H1 (cell line): ENCODE data around the gene ETV7. TPM values are rescaled to one million over a fixed set of nuclear protein-coding genes. Genes with fewer than 3 reads are reported as not detected.
A peak's percentile ranks its signal among the peaks of the same experiment; 100 is the strongest.

Experiments used
- CTCF ChIA-PET: fragments of 300-600 bp; sonication (Branson Sonifier 250); formaldehyde crosslinking; loops from one replicate; lab custom pipeline; 2021; ENCODE audit not compliant: partially characterized antibody; lab: Charles Lee
- POLR2A ChIA-PET: fragments of 300-600 bp; sonication (Branson Sonifier 250); formaldehyde crosslinking; loops from one replicate; lab custom pipeline; 2021; ENCODE audit warnings: inconsistent platforms; ENCODE audit not compliant: partially characterized antibody; lab: Charles Lee
- DNase-seq, 2 experiments: peaks; one replicate each; pipeline versions ENCODE4 v3.0.0 to v3.0.0-alpha.2; 2010 to 2022; ENCODE audit warnings: low spot score in 2 of 2, low read depth in 1 of 2, mixed read lengths in 1 of 2
- FAIRE-seq: peaks from 2 replicates; lab custom pipeline; 2011; peaks lifted over from hg19 to GRCh38; lab: Jason Lieb, UNC
- H2AFZ ChIP-seq: 2 replicates; pipeline ENCODE4 v1.8.1; 2012; ENCODE audit warnings: low read length, inconsistent platforms
- H2AK5ac ChIP-seq: 2 replicates; pipeline ENCODE4 v1.6.1; 2013; ENCODE audit warnings: low read depth, low read length
- H2BK120ac ChIP-seq: replicated peaks from 2 replicates; pipeline ENCODE3; 2013; ENCODE audit warnings: low read depth, low read length, inconsistent platforms
- H2BK12ac ChIP-seq: 2 replicates; pipeline ENCODE4 v1.6.1; 2013; ENCODE audit warnings: low read depth, low read length
- H2BK15ac ChIP-seq: 2 replicates; pipeline ENCODE4 v1.6.1; 2013; ENCODE audit warnings: low read length
- H2BK20ac ChIP-seq: 2 replicates; pipeline ENCODE4 v1.6.1; 2013; ENCODE audit warnings: low read length
- H2BK5ac ChIP-seq: 2 replicates; pipeline ENCODE4 v1.6.1; 2013; ENCODE audit warnings: low read depth, low read length
- H3K14ac ChIP-seq: 2 replicates; pipeline ENCODE4 v1.6.1; 2013; ENCODE audit warnings: inconsistent platforms; ENCODE audit not compliant: insufficient read length
- H3K18ac ChIP-seq: 2 replicates; pipeline ENCODE4 v1.6.1; 2013; ENCODE audit warnings: low read length; ENCODE audit errors: extremely low read depth
- H3K23ac ChIP-seq: 2 replicates; pipeline ENCODE4 v1.6.1; 2013; ENCODE audit warnings: inconsistent platforms; ENCODE audit not compliant: insufficient read length
- H3K23me2 ChIP-seq: 2 replicates; pipeline ENCODE4 v1.6.1; 2013; ENCODE audit warnings: low read depth, low read length
- H3K27ac ChIP-seq: 2 replicates; pipeline ENCODE4 v1.6.1; 2011; ENCODE audit warnings: low read depth, low read length, inconsistent platforms
- H3K27me3 ChIP-seq, 4 experiments: replicated peaks in 1 of 4; 1 replicate in 1 of 4; 2 replicates in 3 of 4; pipeline versions ENCODE4 v1.6.1 to v1.8.1; 2011 to 2013; ENCODE audit warnings: low read length in 3 of 4, mild to moderate bottlenecking in 3 of 4, inconsistent platforms in 2 of 4, mixed read lengths in 2 of 4, moderate library complexity in 1 of 4; ENCODE audit not compliant: control insufficient read depth in 3 of 4, insufficient read depth in 3 of 4; ENCODE audit errors: extremely low read depth in 1 of 4
- H3K36me3 ChIP-seq, 4 experiments: 2 replicates each; pipeline versions ENCODE4 v1.6.1 to v1.8.1; 2011 to 2013; ENCODE audit warnings: mild to moderate bottlenecking in 4 of 4, low read length in 3 of 4, moderate library complexity in 2 of 4, control low read depth in 1 of 4, inconsistent platforms in 1 of 4; ENCODE audit not compliant: insufficient read depth in 4 of 4, control insufficient read depth in 2 of 4
- H3K4ac ChIP-seq: replicated peaks from 2 replicates; pipeline ENCODE3; 2013; ENCODE audit warnings: low read length, low read depth, mixed read lengths, inconsistent platforms; ENCODE audit not compliant: insufficient read length
- H3K4me1 ChIP-seq, 4 experiments: replicated peaks in 1 of 4; 1 replicate in 1 of 4; 2 replicates in 3 of 4; pipeline versions ENCODE4 v1.6.1 to v1.8.1; 2011 to 2013; ENCODE audit warnings: low read length in 3 of 4, inconsistent platforms in 2 of 4, mixed read lengths in 1 of 4; ENCODE audit not compliant: insufficient read depth in 4 of 4, control insufficient read depth in 3 of 4
- H3K4me2 ChIP-seq, 2 experiments: 2 replicates each; pipeline versions ENCODE4 v1.6.1 to v1.8.1; 2011 to 2013; ENCODE audit warnings: low read depth in 2 of 2, low read length in 2 of 2, control low read depth in 1 of 2, inconsistent platforms in 1 of 2, mild to moderate bottlenecking in 1 of 2; ENCODE audit not compliant: insufficient read depth in 1 of 2
- H3K4me3 ChIP-seq, 4 experiments: fragments of 200-600, 300-600 bp in 1 of 4; sonication (generic), shearing (Covaris generic), sonication (Bioruptor Twin) in 1 of 4; 2 replicates each; pipeline versions ENCODE4 v1.5.1 to v1.8.1; 2011 to 2016; ENCODE audit warnings: low read length in 4 of 4, low read depth in 3 of 4, control low read depth in 2 of 4, inconsistent platforms in 2 of 4, mild to moderate bottlenecking in 2 of 4, mixed read lengths in 1 of 4, moderate library complexity in 1 of 4; ENCODE audit not compliant: insufficient read depth in 2 of 4; ENCODE audit errors: extremely low read depth in 1 of 4
- H3K56ac ChIP-seq: replicated peaks from 2 replicates; pipeline ENCODE3; 2013; ENCODE audit warnings: low read depth, mild to moderate bottlenecking, mixed read lengths, low read length, inconsistent platforms; ENCODE audit not compliant: insufficient read length
- H3K79me1 ChIP-seq: 2 replicates; pipeline ENCODE4 v1.6.1; 2013; ENCODE audit warnings: low read depth, low read length, control low read depth
- H3K79me2 ChIP-seq, 2 experiments: 2 replicates each; pipeline versions ENCODE4 v1.6.1 to v1.8.1; 2012 to 2013; ENCODE audit warnings: low read length in 2 of 2, mild to moderate bottlenecking in 2 of 2, inconsistent platforms in 1 of 2; ENCODE audit not compliant: insufficient read depth in 2 of 2, control insufficient read depth in 1 of 2
- H3K9ac ChIP-seq, 4 experiments: replicated peaks in 1 of 4; 1 replicate in 1 of 4; 2 replicates in 3 of 4; pipeline versions ENCODE4 v1.6.1 to v1.8.1; 2011 to 2013; ENCODE audit warnings: low read depth in 3 of 4, low read length in 3 of 4, control low read depth in 2 of 4, mild to moderate bottlenecking in 2 of 4, moderate library complexity in 2 of 4, inconsistent platforms in 1 of 4; ENCODE audit errors: extremely low read depth in 1 of 4
- H3K9me3 ChIP-seq, 2 experiments: 2 replicates each; pipeline versions ENCODE4 v1.6.1 to v1.8.1; 2012 to 2013; ENCODE audit warnings: mild to moderate bottlenecking in 2 of 2, moderate library complexity in 2 of 2, control low read depth in 1 of 2, inconsistent platforms in 1 of 2, low read depth in 1 of 2, low read length in 1 of 2, mixed read lengths in 1 of 2; ENCODE audit not compliant: insufficient read depth in 2 of 2
- H4K20me1 ChIP-seq, 2 experiments: replicated peaks in 1 of 2; 2 replicates each; pipeline versions ENCODE3 to v1.8.1; 2011 to 2013; ENCODE audit warnings: inconsistent platforms in 2 of 2, low read length in 2 of 2, mild to moderate bottlenecking in 1 of 2; ENCODE audit not compliant: insufficient read depth in 2 of 2, control insufficient read depth in 1 of 2
- H4K5ac ChIP-seq: 2 replicates; pipeline ENCODE4 v1.6.1; 2013; ENCODE audit warnings: low read length, low read depth, mixed read lengths, inconsistent platforms; ENCODE audit not compliant: insufficient read length
- H4K8ac ChIP-seq: 2 replicates; pipeline ENCODE4 v1.8.0; 2013; ENCODE audit warnings: mild to moderate bottlenecking, moderate library complexity, low read length, inconsistent platforms; ENCODE audit not compliant: insufficient read depth; ENCODE audit errors: extremely low read depth
- H4K91ac ChIP-seq: replicated peaks from 2 replicates; pipeline ENCODE3; 2013; ENCODE audit warnings: low read length, mixed read lengths, inconsistent platforms; ENCODE audit not compliant: insufficient read length
- ATF2 ChIP-seq: IDR thresholded peaks from 2 replicates; pipeline ENCODE4 v1.6.1; 2012; ENCODE audit warnings: low read length, inconsistent platforms
- BACH1 ChIP-seq: IDR thresholded peaks from 2 replicates; pipeline ENCODE4 v1.6.1; 2012; ENCODE audit warnings: low read length, improper control_type of control experiment
- BCL11A ChIP-seq, 2 experiments: IDR thresholded peaks; one replicate each; pipeline ENCODE4 v1.6.1; 2011; ENCODE audit warnings: low read depth in 2 of 2, low read length in 2 of 2, mild to moderate bottlenecking in 2 of 2
- POLR2AphosphoS5 ChIP-seq: IDR thresholded peaks from 2 replicates; pipeline ENCODE4 v1.6.1; 2011; ENCODE audit warnings: low read depth, low read length
- TBP ChIP-seq: IDR thresholded peaks from 2 replicates; pipeline ENCODE4 v1.6.1; 2011; ENCODE audit warnings: low read depth, low read length, improper control_type of control experiment
- WGBS, 2 experiments: shearing (Covaris generic) in 1 of 2; methylation state at CpG; one replicate each; pipeline versions ENCODE4 v1.1.6 to v1.1.7; 2013 to 2015; ENCODE audit warnings: low lambda C conversion rate in 2 of 2, mixed read lengths in 2 of 2, inconsistent platforms in 1 of 2, low coverage in 1 of 2, missing lambda C conversion rate in 1 of 2; ENCODE audit not compliant: insufficient replicate concordance in 2 of 2, insufficient coverage in 1 of 2, insufficient read length in 1 of 2; ENCODE audit errors: extremely low coverage in 1 of 2, missing lambda C conversion rate in 1 of 2; 5-methylcytosine and 5-hydroxymethylcytosine counted together
- polyA plus RNA-seq, 7 experiments: library from polyadenylated mRNA; depleted of rRNA in 3 of 7; stranded (reverse) in 5 of 7; unstranded in 2 of 7; fragments of >200 nt in 5 of 7; fragments of 200-250 nt in 2 of 7; gene quantifications; 1 replicate in 5 of 7; 2 replicates in 1 of 7; 4 replicates in 1 of 7; pipeline versions ENCODE4 v1.2.1 to v1.2.3, GENCODE V29; 2011 to 2013; ENCODE audit warnings: missing spikeins in 2 of 7, mixed read lengths in 2 of 7
- total RNA-seq: library from RNA; stranded (reverse); fragmentation: NEBNext Ultra II Directional; extraction: Animal tissue kit (Norgen Biotek cat#: 25700); gene quantifications from 2 replicates; pipeline ENCODE4 v1.2.1, GENCODE V29; 2021

ETV7 gene
- total and polyA plus RNA-seq, 2 of the 8 experiments (the other 6 are each of a cell fraction or from before 2014, with no cell fraction given), result 0.54 to 2.4 TPM

- Histone ChIP-seq H3K9ac (no peak overlapping the region), H3K18ac (peak overlapping the region; percentile 19), H3K4me2 (peak overlapping the region in 1 of 2 experiments; percentile 24; a peak in 1 of 4 replicates), H2BK12ac (0 out of 2 replicates have a peak overlapping the region, but pooled peaks have one; percentile 27), H3K27me3 (no peaks in the 10 kb centered on the region), H3K27ac (no peak overlapping the region), H2BK5ac (no peak overlapping the region), H3K4me3 (no peak overlapping the region), H3K4ac (peak overlapping the region; percentile 30), H3K4me1 (peaks cover 0 to 10% (median 4%) of the 10 kb centered on the region in 4 experiments; a peak in 3 of 7 replicates), H2BK15ac (no peak overlapping the region), H4K5ac (no peak overlapping the region), H3K23me2 (no peaks in the 10 kb centered on the region; the same call in 1 of the 2 replicates), H4K20me1 (no peaks in the 10 kb centered on the region), H3K23ac (no peak overlapping the region), H3K9me3 (no peaks in the 10 kb centered on the region), H3K79me2 (no peaks in the 10 kb centered on the region), H3K14ac (no peak overlapping the region), H2AFZ (no peak overlapping the region), H3K36me3 (no peaks in the 10 kb centered on the region), H2BK20ac (peak overlapping the region; percentile 86; the same call in 1 of the 2 replicates), H2BK120ac (no peak overlapping the region), H4K8ac (no peak overlapping the region), H4K91ac (peak overlapping the region; percentile 48), H2AK5ac (no peak overlapping the region), H3K79me1 (no peaks in the 10 kb centered on the region), H3K56ac (no peak overlapping the region)
- TF ChIP-seq BCL11A (IDR thresholded peaks at IDR 0.05; ENCODE audit: low read depth in 2 of 2, low read length in 2 of 2) (no peak), BACH1 (no peak), ATF2 (no peak), TBP (peak; percentile 70; the same call in 1 of the 2 replicates), POLR2AphosphoS5 (no peak)
- DNase-seq (no peak), FAIRE-seq (no peak)
- ChIA-PET POLR2A (no interaction called here), CTCF (no interaction called here)
- 58% methylated on average over 6 of the region's 8 CpGs; no CpG with 5 or more reads in 1 of the 2 experiments for WGBS, 2 experiments
Measured at GRCh38 chr6:36376742-36377141, 10.7 kb downstream of the ETV7 start.
